HepG2 (cell line): ENCODE measurements around the gene BSND. TPM values are rescaled to one million over a fixed set of nuclear protein-coding genes. Genes with fewer than 3 reads are reported as not detected.

Source experiments
- ATAC-seq: fragments of 200-7000 bp; cut with Tn5 transposase; 3 replicates; pipeline ENCODE4 v1.9.1; 2020; ENCODE audit warnings: mild to moderate bottlenecking, moderate library complexity
- BruUV-seq: library from RNA; stranded (reverse); fragments of 400-500 nt; replicated peaks from 2 replicates; lab custom pipeline; 2021; lab: Mats Ljungman, UMichigan
- CTCF ChIA-PET: fragments of 300-600 bp; formaldehyde crosslinking; extraction: SDS; loops from one replicate; lab custom pipeline; 2021; ENCODE audit warnings: low total read pairs, inconsistent platforms, low intra/inter-chr PET ratio; lab: Yijun Ruan, JAX
- POLR2A ChIA-PET: fragments of 350-600 bp; sonication (Branson Sonifier 250); formaldehyde crosslinking; loops from one replicate; lab custom pipeline; 2020; ENCODE audit warnings: antibody characterized with exemption, inconsistent platforms; lab: Yijun Ruan, JAX
- DNase-seq: peaks from one replicate; pipeline ENCODE4 v3.0.0-alpha.2; 2015; ENCODE audit warnings: low spot score
- FAIRE-seq: peaks from 3 replicates; lab custom pipeline; 2011; peaks lifted over from hg19 to GRCh38; lab: Jason Lieb, UNC
- H2AFZ ChIP-seq: one replicate; pipeline ENCODE4 v1.6.1; 2011; ENCODE audit warnings: low read length, inconsistent platforms
- H3K27ac ChIP-seq: fragments of 300-600 bp; 3 replicates; pipeline ENCODE4 v1.8.0; 2011; ENCODE audit warnings: mixed run types, mild to moderate bottlenecking, mixed read lengths, low read length, inconsistent platforms; ENCODE audit not compliant: insufficient read depth; ENCODE audit errors: extremely low read length
- H3K27me3 ChIP-seq, 2 experiments: fragments of 200-600 bp in 1 of 2; 2 replicates in 1 of 2; 3 replicates in 1 of 2; pipeline versions ENCODE4 v1.6.0 to v1.8.0; 2011; ENCODE audit warnings: low read length in 2 of 2, mild to moderate bottlenecking in 2 of 2, moderate library complexity in 2 of 2, inconsistent platforms in 1 of 2; ENCODE audit not compliant: insufficient read depth in 2 of 2, control insufficient read depth in 1 of 2
- H3K36me3 ChIP-seq, 2 experiments: fragments of 200-600 bp in 1 of 2; replicated peaks in 1 of 2; 2 replicates in 1 of 2; 3 replicates in 1 of 2; pipeline versions ENCODE4 v1.5.1 to v1.8.0; 2011; ENCODE audit warnings: low read length in 2 of 2, inconsistent platforms in 1 of 2; ENCODE audit not compliant: insufficient read depth in 2 of 2, control insufficient read depth in 1 of 2
- H3K4me1 ChIP-seq: 2 replicates; pipeline ENCODE4 v1.5.1; 2012; ENCODE audit warnings: low read length, inconsistent platforms; ENCODE audit not compliant: insufficient read depth
- H3K4me2 ChIP-seq: 2 replicates; pipeline ENCODE4 v1.6.0; 2011; ENCODE audit warnings: low read depth, low read length, inconsistent platforms
- H3K4me3 ChIP-seq, 3 experiments: fragments of 200-600 bp in 1 of 3; sonication (generic), shearing (Covaris generic) in 1 of 3; replicated peaks in 1 of 3; 2 replicates each; pipeline ENCODE4 v1.5.1; 2011 to 2016; ENCODE audit warnings: low read length in 3 of 3, inconsistent platforms in 2 of 3, low read depth in 2 of 3, mild to moderate bottlenecking in 2 of 3, control low read depth in 1 of 3, mixed read lengths in 1 of 3; ENCODE audit not compliant: insufficient read depth in 1 of 3
- H3K79me2 ChIP-seq: one replicate; pipeline ENCODE4 v1.6.1; 2011; ENCODE audit warnings: low read length, inconsistent platforms; ENCODE audit not compliant: insufficient read depth
- H3K9ac ChIP-seq: 2 replicates; pipeline ENCODE4 v1.6.0; 2011; ENCODE audit warnings: mild to moderate bottlenecking, low read depth, low read length, inconsistent platforms; ENCODE audit not compliant: insufficient read depth
- H3K9me3 ChIP-seq: 2 replicates; pipeline ENCODE4 v1.5.1; 2012; ENCODE audit warnings: mild to moderate bottlenecking, low read length
- H4K20me1 ChIP-seq: 2 replicates; pipeline ENCODE4 v1.6.0; 2011; ENCODE audit warnings: inconsistent platforms, mild to moderate bottlenecking, low read length, moderate library complexity; ENCODE audit not compliant: insufficient read depth
- AFF4 ChIP-seq: sonication (generic); formaldehyde crosslinking; IDR thresholded peaks from 2 replicates; pipeline ENCODE4 v1.4.0; 2020; ENCODE audit warnings: missing genetic modification reagents
- ARID4A ChIP-seq: sonication (generic); formaldehyde crosslinking; IDR thresholded peaks from 2 replicates; pipeline ENCODE4 v1.5.0; 2020; ENCODE audit warnings: mild to moderate bottlenecking, missing genetic modification reagents, borderline replicate concordance
- GABPB1 ChIP-seq: IDR thresholded peaks from 2 replicates; pipeline ENCODE4 v1.6.1; 2016; ENCODE audit warnings: mild to moderate bottlenecking, missing genetic modification reagents, moderate library complexity, missing compliant biosample characterization
- HES4 ChIP-seq: sonication (generic); formaldehyde crosslinking; IDR thresholded peaks from 2 replicates; pipeline ENCODE4 v1.9.0; 2021; ENCODE audit warnings: mild to moderate bottlenecking, missing genetic modification reagents, borderline replicate concordance
- JUNB ChIP-seq: sonication (generic); formaldehyde crosslinking; IDR thresholded peaks from 2 replicates; pipeline ENCODE4 v1.8.0; 2022; ENCODE audit warnings: missing genetic modification reagents, mild to moderate bottlenecking, borderline replicate concordance
- MED1 ChIP-seq: sonication (generic); formaldehyde crosslinking; IDR thresholded peaks from 2 replicates; pipeline ENCODE4 v1.4.0; 2020; ENCODE audit warnings: missing genetic modification reagents
- ONECUT2 ChIP-seq: sonication (generic); formaldehyde crosslinking; IDR thresholded peaks from 2 replicates; pipeline ENCODE4 v1.4.0; 2020; ENCODE audit warnings: missing genetic modification reagents
- POLR2G ChIP-seq: fragments of 200-400 bp; formaldehyde crosslinking; IDR thresholded peaks from 2 replicates; pipeline ENCODE4 v1.6.1; 2018; ENCODE audit warnings: mild to moderate bottlenecking, low read depth, low read length, moderate library complexity
- SRSF1 ChIP-seq: fragments of 200-400 bp; formaldehyde crosslinking; optimal IDR thresholded peaks from 2 replicates; pipeline ENCODE3; 2017; ENCODE audit warnings: mild to moderate bottlenecking, low read depth, low read length, moderate library complexity
- ZBTB7B ChIP-seq: sonication (generic); formaldehyde crosslinking; IDR thresholded peaks from 2 replicates; pipeline ENCODE4 v1.4.0; 2020; ENCODE audit warnings: missing genetic modification reagents
- ZKSCAN8 ChIP-seq: IDR thresholded peaks from 2 replicates; pipeline ENCODE4 v1.6.1; 2016; ENCODE audit warnings: borderline replicate concordance, missing genetic modification reagents, missing compliant biosample characterization
- ZNF605 ChIP-seq: sonication (generic); formaldehyde crosslinking; IDR thresholded peaks from 2 replicates; pipeline ENCODE4 v1.8.0; 2022; ENCODE audit warnings: mild to moderate bottlenecking, missing genetic modification reagents
- ZNF652 ChIP-seq: IDR thresholded peaks from 2 replicates; pipeline ENCODE4 v1.6.1; 2016; ENCODE audit warnings: low read depth, borderline replicate concordance
- ZNF777 ChIP-seq: sonication (generic); formaldehyde crosslinking; IDR thresholded peaks from 2 replicates; pipeline ENCODE4 v1.4.0; 2020; ENCODE audit warnings: missing genetic modification reagents
- ZZZ3 ChIP-seq: sonication (generic); formaldehyde crosslinking; IDR thresholded peaks from 2 replicates; pipeline ENCODE4 v1.4.0; 2020; ENCODE audit warnings: missing genetic modification reagents, mild to moderate bottlenecking, borderline replicate concordance
- WGBS: methylation state at CpG from one replicate; pipeline ENCODE4 v1.1.6; 2017; ENCODE audit warnings: low lambda C conversion rate; 5-methylcytosine and 5-hydroxymethylcytosine counted together
- in situ Hi-C: cut with HindIII; loops from 2 replicates; pipeline ENCODE4 v1.10.0; 2017; ENCODE audit warnings: low pct_unique_long_range_greater_than_20kb; ENCODE audit not compliant: extremely low pct_ligation_motif_present
- intact Hi-C: fragments of 100-400 bp; cut with micrococcal nuclease; formaldehyde crosslinking; loops from one replicate; pipeline ENCODE4 v1.10.0; 2022; ENCODE audit not compliant: unreplicated experiment
- polyA plus RNA-seq, 8 experiments: library from polyadenylated mRNA; depleted of rRNA in 3 of 8; stranded (reverse) in 7 of 8; unstranded in 1 of 8; fragments of >200 nt; fragmentation: Illumina TruSeq in 4 of 8; extraction: Trizol in 4 of 8; gene quantifications; 2 replicates each; pipeline versions ENCODE4 v1.2.1 to v1.2.3, GENCODE V29; 2011 to 2016; ENCODE audit warnings: low read depth in 4 of 8, missing spikeins in 1 of 8, mixed read lengths in 1 of 8; ENCODE audit not compliant: insufficient read depth in 1 of 8
- total RNA-seq, 5 experiments: library from RNA; depleted of rRNA; stranded (reverse); fragments of >200 nt; fragmentation: Illumina TruSeq; extraction: Trizol; gene quantifications; 2 replicates each; pipeline ENCODE4 v1.2.3, GENCODE V29; 2016; ENCODE audit warnings: low read depth in 1 of 5

The BSND gene
- total and polyA plus RNA-seq, 2 of the 13 experiments (the other 11 are each of a cell fraction or from before 2014, with no cell fraction given): not detected

GRCh38 chr1:54980528-54981241 lies 18.0 kb upstream of the BSND start, which contains the start of gene TMEM61 (continued):
- TF ChIP-seq AFF4 (CRISPR knock-in tag): no peak
- no peak for TF ChIP-seq MED1
- peak; percentile 76 for TF ChIP-seq ZNF777 (CRISPR knock-in tag)
- TF ChIP-seq ONECUT2: no peak

GRCh38 chr1:54981466-54981865 lies 17.3 kb upstream of the BSND start:
- DNase-seq (no peak), ATAC-seq (no peak), FAIRE-seq (no peak)
- H3K9ac ChIP-seq: no peak overlapping the region
- H3K4me3 ChIP-seq: no peak overlapping the region
- POLR2A ChIA-PET: no interaction called here
- peaks cover 15% of the 10 kb centered on the region for H3K4me1 ChIP-seq
- TF ChIP-seq JUNB (CRISPR knock-in tag): no peak
- TF ChIP-seq HES4 (CRISPR knock-in tag): no peak
- no peak for TF ChIP-seq ZZZ3
- TF ChIP-seq ZKSCAN8 (CRISPR knock-in tag): no peak
- no peak for TF ChIP-seq GABPB1 (CRISPR knock-in tag)
- no peak for TF ChIP-seq SRSF1
- TF ChIP-seq POLR2G: no peak
- TF ChIP-seq ZNF605: no peak
- no peak for TF ChIP-seq ZBTB7B (CRISPR knock-in tag)
- no peak for TF ChIP-seq ARID4A (CRISPR knock-in tag)
- TF ChIP-seq ZNF652: no peak
- H3K36me3 ChIP-seq: no peaks in the 10 kb centered on the region
- in situ Hi-C loops (no loop called here), intact Hi-C loops (no loop called here)
- 83% methylated on average over 8 of the region's 8 CpGs for WGBS
- BruUV-seq: no TSS peak
- peaks cover 11 to 61% of the 10 kb centered on the region in 2 experiments for H3K27me3 ChIP-seq
- H4K20me1 ChIP-seq: no peaks in the 10 kb centered on the region
- H3K9me3 ChIP-seq: no peaks in the 10 kb centered on the region
- CTCF ChIA-PET: no interaction called here
- H3K27ac ChIP-seq: no peak overlapping the region
- no peak overlapping the region for H2AFZ ChIP-seq
- no peak overlapping the region for H3K4me2 ChIP-seq
- no peaks in the 10 kb centered on the region for H3K79me2 ChIP-seq
